ENCODE results near the gene CISD2. TPM values are rescaled to one million over a fixed set of nuclear protein-coding genes. Genes with fewer than 3 reads are reported as not detected.
"Not testable (repeated sequence)": the region's sequence is repeated elsewhere in the genome, so short reads cannot be mapped to it uniquely, and the experiment has no call there.

Gene CISD2
- total RNA-seq, 1 donor from 2014 or later, result 18.2 TPM

GRCh38 chr4:102918859-102919258, 50.1 kb downstream of the CISD2 start:
- DNase-seq (ENCODE audit: low spot score), result no peak

GRCh38 chr4:102919697-102920096, 50.9 kb downstream of the CISD2 start:
- DNase-seq (ENCODE audit: low spot score), result not testable (repeated sequence)

- no peak for DNase-seq (ENCODE audit: low spot score)
These were observed 66.9 kb downstream of the CISD2 start for GRCh38 chr4:102935716-102936115.

GRCh38 chr4:102938063-102938462, 69.3 kb downstream of the CISD2 start:
- DNase-seq (ENCODE audit: low spot score), result not testable (repeated sequence)

Other genes with a start within 250 kb of the CISD2 start
- 23.6 TPM for gene MANBA, start 108.0 kb upstream of the CISD2 start, total RNA-seq
- gene UBE2D3, start 41.4 kb upstream of the CISD2 start, total RNA-seq, result 316 TPM
- gene SLC9B1, start 150.7 kb downstream of the CISD2 start, total RNA-seq, result 1.8 TPM
- 13.0 TPM for gene SLC9B2, start 207.8 kb downstream of the CISD2 start, total RNA-seq
- gene BDH2, start 230.8 kb downstream of the CISD2 start, total RNA-seq, result 41.4 TPM

Data from ureter (tissue), 1 donor.